ENCODE data around the gene HADHA. TPM values are rescaled to one million over a fixed set of nuclear protein-coding genes. Genes with fewer than 3 reads are reported as not detected.

Gene HADHA
- total RNA-seq, 6 experiments from 2014 or later = 115 to 246 (median 160) TPM

DNA sequence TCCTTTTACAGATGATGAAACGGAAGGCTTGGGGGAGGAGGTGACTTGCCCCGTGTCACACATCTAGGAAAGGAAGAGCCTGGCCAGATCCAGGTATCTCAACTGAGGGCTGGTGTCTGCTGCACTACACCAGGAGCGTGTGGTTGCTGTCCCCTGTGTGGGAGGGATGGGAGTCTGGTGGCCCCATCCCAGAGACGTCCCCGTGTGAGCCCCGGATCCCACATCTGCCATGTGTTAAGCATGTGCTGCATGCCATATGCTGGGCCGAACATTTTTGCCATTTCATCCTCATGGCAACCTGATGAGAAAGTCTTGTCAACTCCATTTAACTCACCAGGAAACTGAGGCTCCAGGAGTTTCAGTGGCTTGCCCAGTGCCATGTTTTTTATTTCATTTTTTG, 67.3 kb downstream of the HADHA start:
- intact Hi-C loops (cut with DNase I) = no loop called here
- WGBS (ENCODE audit: insufficient coverage, low coverage, low lambda C conversion rate, missing lambda C conversion rate) = 94% methylated on average over 3 of the region's 7 CpGs
- no peak for ATAC-seq
- no peak for DNase-seq
- no peak overlapping the region for H3K4me3 ChIP-seq
- peaks cover 0 to 7% (median 0%) of the 10 kb centered on the region in 4 donors for H3K4me1 ChIP-seq
- H3K27me3 ChIP-seq = no peaks in the 10 kb centered on the region
- H3K27ac ChIP-seq = no peak overlapping the region
- H3K9me3 ChIP-seq = no peaks in the 10 kb centered on the region
- TF ChIP-seq, protein P1, sequence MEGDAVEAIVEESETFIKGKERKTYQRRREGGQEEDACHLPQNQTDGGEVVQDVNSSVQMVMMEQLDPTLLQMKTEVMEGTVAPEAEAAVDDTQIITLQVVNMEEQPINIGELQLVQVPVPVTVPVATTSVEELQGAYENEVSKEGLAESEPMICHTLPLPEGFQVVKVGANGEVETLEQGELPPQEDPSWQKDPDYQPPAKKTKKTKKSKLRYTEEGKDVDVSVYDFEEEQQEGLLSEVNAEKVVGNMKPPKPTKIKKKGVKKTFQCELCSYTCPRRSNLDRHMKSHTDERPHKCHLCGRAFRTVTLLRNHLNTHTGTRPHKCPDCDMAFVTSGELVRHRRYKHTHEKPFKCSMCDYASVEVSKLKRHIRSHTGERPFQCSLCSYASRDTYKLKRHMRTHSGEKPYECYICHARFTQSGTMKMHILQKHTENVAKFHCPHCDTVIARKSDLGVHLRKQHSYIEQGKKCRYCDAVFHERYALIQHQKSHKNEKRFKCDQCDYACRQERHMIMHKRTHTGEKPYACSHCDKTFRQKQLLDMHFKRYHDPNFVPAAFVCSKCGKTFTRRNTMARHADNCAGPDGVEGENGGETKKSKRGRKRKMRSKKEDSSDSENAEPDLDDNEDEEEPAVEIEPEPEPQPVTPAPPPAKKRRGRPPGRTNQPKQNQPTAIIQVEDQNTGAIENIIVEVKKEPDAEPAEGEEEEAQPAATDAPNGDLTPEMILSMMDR (IDR thresholded peaks at IDR 0.05) = no peak
- no peak for TF ChIP-seq POLR2A (IDR thresholded peaks at IDR 0.05)
- H3K36me3 ChIP-seq = no peaks in the 10 kb centered on the region

GRCh38 chr2:26176279-26176615, 68.2 kb downstream of the HADHA start:
- 89% methylated on average over 9 of the region's 11 CpGs for WGBS (ENCODE audit: insufficient coverage, low coverage, low lambda C conversion rate, missing lambda C conversion rate)
- ATAC-seq = no peak

DNA sequence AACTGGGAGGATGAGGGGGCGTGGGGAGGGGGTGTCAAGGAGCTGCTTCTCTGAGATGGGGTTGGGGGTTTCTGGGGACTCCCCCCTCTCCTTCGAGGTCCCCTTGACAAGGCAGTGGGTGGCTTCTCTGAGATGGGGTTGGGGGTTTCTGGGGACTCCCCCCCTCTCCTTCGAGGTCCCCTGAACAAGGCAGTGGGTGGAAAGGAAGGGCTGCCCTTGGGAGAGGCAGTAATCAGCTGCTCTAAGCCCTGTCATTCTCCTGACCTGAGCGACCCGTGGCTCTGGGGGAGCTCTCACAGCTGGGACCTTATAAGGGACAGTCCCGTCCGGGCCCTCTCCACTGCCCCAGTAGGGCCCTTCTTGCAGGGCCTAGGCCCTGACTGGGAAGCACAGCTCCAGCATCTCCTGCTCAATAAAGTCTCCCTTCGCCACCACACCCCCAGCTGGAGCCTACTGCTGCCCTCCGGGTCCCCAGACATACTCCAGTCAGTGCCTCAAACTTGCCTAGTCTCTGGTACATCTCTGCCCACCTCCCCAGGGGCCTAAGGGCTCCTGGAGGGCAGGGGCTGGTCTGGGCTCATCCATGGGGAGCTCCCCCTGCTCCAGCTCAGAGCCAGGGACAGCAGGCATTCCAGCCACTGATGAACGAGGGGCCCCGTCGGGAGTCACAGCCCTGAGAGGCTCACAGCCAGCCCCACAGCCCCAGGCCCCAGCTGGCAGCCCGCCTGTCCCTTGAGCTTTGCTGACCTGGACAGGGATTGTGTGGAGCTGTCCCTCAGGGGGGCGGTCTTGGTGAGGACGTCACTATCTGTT, 68.8 kb downstream of the HADHA start:
- Histone ChIP-seq H3K36me3 (no peaks in the 10 kb centered on the region), H3K9me3 (no peaks in the 10 kb centered on the region), H3K4me1 (peaks cover 0 to 7% (median 0%) of the 10 kb centered on the region in 4 donors), H3K27ac (no peak overlapping the region), H3K4me3 (no peak overlapping the region), H3K27me3 (no peaks in the 10 kb centered on the region)
- 57% methylated on average over 3 of the region's 15 CpGs for WGBS (ENCODE audit: insufficient coverage, low coverage, low lambda C conversion rate, missing lambda C conversion rate)
- DNase-seq = peak in 1 of 3 donors; percentile 39
- no peak for ATAC-seq
- TF ChIP-seq, protein P1 (IDR thresholded peaks at IDR 0.05) = no peak
- no peak for TF ChIP-seq POLR2A (IDR thresholded peaks at IDR 0.05)
- intact Hi-C loops (cut with DNase I) = no loop called here

More at GRCh38 chr2:26176279-26176615, 68.2 kb downstream of the HADHA start:
- Histone ChIP-seq H3K27me3 (no peaks in the 10 kb centered on the region), H3K4me1 (peaks cover 0 to 7% (median 0%) of the 10 kb centered on the region in 4 donors), H3K36me3 (no peaks in the 10 kb centered on the region), H3K27ac (no peak overlapping the region), H3K4me3 (no peak overlapping the region), H3K9me3 (no peaks in the 10 kb centered on the region)
- peak in 1 of 3 donors; percentile 31 for DNase-seq
- intact Hi-C loops (cut with DNase I) = no loop called here
- TF ChIP-seq, protein P1 (IDR thresholded peaks at IDR 0.05) = no peak
- no peak for TF ChIP-seq POLR2A (IDR thresholded peaks at IDR 0.05)

DNA sequence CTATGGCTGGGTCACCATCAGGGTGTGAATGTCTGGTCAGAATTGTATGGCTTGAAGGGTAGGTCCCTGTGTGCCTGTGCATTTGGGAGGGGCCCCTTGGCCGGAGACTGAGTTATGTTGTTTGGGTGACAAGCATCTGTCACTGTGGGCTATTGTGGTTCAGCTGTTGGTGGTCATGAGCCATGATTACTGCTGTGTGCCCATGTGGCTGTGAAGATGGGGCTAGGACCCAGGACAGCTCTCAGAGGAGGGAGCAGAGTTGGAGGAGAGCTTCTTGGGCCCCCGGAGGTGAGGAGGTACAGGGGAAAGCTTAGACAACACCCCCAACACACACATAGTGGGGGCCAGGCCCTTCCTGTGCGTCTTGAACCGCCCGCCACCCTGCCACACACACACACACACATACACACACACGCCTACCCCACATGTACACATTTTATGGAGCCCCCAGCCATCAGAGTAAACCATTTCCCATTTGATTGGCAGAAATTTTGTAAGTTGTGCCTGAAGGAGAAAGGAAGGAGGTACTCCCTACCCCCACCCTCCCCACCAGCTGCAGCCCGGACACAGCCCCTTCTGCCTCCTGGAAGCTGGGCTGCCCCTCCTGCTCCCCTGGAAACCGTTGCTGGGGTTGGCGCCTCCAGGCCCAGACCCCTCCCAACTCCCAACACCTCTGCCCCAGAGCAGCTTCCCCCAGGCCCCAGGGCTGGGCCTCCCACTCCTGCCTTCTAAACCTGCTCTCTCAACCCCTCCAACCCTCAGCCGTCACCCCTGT, 69.6 kb downstream of the HADHA start:
- TF ChIP-seq, protein P1 (IDR thresholded peaks at IDR 0.05) = no peak
- no peak for TF ChIP-seq POLR2A (IDR thresholded peaks at IDR 0.05)
- no peaks in the 10 kb centered on the region for H3K9me3 ChIP-seq
- 71% methylated on average over 7 of the region's 10 CpGs for WGBS (ENCODE audit: insufficient coverage, low coverage, low lambda C conversion rate, missing lambda C conversion rate)
- no peak overlapping the region for H3K27ac ChIP-seq
- ATAC-seq = no peak
- H3K4me3 ChIP-seq = no peak overlapping the region
- peaks cover 0 to 7% (median 0%) of the 10 kb centered on the region in 4 donors for H3K4me1 ChIP-seq
- DNase-seq = no peak
- intact Hi-C loops (cut with DNase I) = no loop called here
- no peaks in the 10 kb centered on the region for H3K27me3 ChIP-seq
- H3K36me3 ChIP-seq = no peaks in the 10 kb centered on the region
